GM12873 (cell line): ENCODE data around the gene MEGF8.
A peak's percentile ranks its signal among the peaks of the same experiment; 100 is the strongest.

Experiments
- CTCF ChIP-seq: IDR thresholded peaks from 2 replicates; pipeline ENCODE4 v1.5.1; 2012; ENCODE audit warnings: low read depth, mild to moderate bottlenecking, moderate library complexity, low read length, control low read depth; ENCODE audit not compliant: insufficient read depth; ENCODE audit errors: missing control alignments

Gene MEGF8

GRCh38 chr19:42279902-42280814 is 45.3 kb upstream of the MEGF8 start:
- TF ChIP-seq CTCF = peak; percentile 95

- no peak for TF ChIP-seq CTCF
Observed at GRCh38 chr19:42280815-42281145, 44.7 kb upstream of the MEGF8 start.

- peak; percentile 36 for TF ChIP-seq CTCF
Observed at GRCh38 chr19:42281146-42281826, 44.1 kb upstream of the MEGF8 start.

- TF ChIP-seq CTCF = no peak
Observed at GRCh38 chr19:42281827-42282762, 43.3 kb upstream of the MEGF8 start.

GRCh38 chr19:42282819-42283187 is 42.6 kb upstream of the MEGF8 start:
- no peak for TF ChIP-seq CTCF

GRCh38 chr19:42283188-42284065 is 42.0 kb upstream of the MEGF8 start:
- TF ChIP-seq CTCF = no peak
